ENCODE data around the gene ABCB9.
"Not testable (repeated sequence)": the region's sequence is repeated elsewhere in the genome, so short reads cannot be mapped to it uniquely, and the experiment has no call there.

The ABCB9 gene

DNA sequence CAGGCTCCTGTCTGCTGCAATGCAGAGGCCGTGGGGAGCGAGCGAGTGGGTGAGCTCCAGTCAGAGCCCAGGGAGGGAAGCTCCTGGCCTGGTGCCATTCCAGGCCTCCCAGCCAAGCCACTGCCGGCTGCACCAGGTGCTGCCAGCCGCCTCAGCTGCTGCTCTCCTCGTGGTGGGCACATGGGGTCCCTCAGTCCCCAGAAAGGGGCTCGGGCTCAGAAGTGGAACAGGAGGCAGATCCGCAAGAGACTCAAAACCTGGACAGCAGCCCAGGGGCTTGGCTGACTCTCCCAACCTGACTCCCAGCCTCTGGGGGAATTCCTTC lies 2.4 kb downstream of the ABCB9 start:
- DNase-seq (ENCODE audit: low spot score), result no peak

DNA sequence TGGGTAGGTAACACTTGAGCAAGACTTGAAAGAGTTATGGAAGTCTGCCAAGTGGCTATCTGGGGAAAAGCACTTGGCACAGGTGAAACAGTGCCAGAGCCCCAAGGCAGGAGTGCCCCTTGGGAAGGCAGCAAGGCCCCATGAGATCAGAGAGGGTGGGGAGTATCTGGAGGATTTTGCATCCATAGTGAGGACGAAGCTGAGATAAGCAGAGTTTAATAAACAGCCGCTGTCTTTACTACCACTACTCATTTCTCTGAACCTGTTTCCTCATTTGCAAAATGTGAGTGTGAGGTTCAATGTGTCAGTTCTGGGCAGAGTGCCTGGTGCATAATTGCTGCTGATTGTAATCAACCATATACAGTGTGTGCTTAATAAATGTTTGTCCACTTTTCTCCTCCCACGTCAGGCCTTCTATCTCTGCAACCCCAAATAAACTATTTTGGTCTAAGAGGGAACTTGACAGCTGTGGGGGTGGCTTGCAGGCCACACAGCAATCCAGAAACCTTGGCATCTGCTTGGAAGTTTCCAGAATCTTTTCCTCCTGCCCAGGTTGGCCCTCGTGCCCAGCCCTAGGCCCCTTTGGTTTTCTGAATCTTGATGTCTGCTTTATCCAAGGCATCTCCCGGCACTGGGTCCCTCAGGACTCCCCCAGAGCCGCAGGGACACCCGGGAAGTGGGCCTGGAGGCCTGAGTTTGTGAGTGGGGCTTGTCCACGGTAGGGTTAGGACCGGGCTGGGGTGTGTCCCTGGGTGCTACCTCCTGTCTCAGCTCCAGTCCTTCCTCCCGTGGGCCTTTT lies 4.5 kb downstream of the ABCB9 start:
- peak; percentile 77 for DNase-seq (ENCODE audit: low spot score)

DNA sequence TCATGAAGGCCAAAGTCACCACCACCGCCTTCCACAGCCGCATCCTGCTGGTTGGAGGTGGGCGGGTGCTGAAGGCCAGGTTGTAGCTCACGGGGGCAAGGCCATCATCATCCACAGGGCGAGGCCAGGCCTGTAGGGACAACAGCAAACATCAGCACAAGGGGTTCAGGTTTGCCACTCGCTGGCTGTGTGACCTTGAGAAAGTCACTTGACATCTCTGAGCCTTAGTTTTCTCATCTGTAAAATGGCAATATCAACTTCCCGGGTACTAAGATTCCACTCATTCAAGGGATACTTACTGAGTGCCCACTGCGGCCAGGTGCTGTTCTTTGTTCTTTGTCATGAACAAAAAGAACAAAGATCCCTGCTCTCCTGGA lies 6.1 kb downstream of the ABCB9 start:
- DNase-seq (ENCODE audit: low spot score), result no peak

GRCh38 chr12:122959566-122960192 lies 6.6 kb downstream of the ABCB9 start:
- DNase-seq (ENCODE audit: low spot score), result no peak

- DNase-seq (ENCODE audit: low spot score), result no peak
Observed at GRCh38 chr12:122958198-122958888, 7.9 kb downstream of the ABCB9 start.

DNA sequence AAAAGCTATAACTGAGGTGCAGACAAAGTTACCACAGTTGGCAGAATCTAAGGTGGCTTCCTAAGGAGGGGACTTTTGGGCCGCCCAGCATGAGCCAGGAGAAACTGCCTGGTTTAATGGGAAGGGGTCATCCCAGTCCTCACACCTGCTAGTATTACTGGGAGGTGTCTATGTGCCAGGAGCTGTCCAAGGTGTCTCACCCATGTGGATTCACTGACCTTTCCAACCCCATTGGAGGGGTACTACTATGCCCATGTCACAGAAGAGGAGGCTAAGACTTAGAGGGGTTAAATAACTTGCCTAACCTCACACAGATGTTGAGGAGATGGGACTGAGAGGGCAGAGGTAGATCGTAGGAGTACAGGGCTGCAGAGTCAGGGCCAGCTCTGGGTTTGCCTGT lies 10.2 kb downstream of the ABCB9 start:
- DNase-seq (ENCODE audit: low spot score), result no peak

- no peak for DNase-seq (ENCODE audit: low spot score)
Observed at GRCh38 chr12:122955156-122955555, 11.1 kb downstream of the ABCB9 start.

GRCh38 chr12:122951979-122952892 lies 14.0 kb downstream of the ABCB9 start:
- DNase-seq (ENCODE audit: low spot score), result peak; percentile 87

DNA sequence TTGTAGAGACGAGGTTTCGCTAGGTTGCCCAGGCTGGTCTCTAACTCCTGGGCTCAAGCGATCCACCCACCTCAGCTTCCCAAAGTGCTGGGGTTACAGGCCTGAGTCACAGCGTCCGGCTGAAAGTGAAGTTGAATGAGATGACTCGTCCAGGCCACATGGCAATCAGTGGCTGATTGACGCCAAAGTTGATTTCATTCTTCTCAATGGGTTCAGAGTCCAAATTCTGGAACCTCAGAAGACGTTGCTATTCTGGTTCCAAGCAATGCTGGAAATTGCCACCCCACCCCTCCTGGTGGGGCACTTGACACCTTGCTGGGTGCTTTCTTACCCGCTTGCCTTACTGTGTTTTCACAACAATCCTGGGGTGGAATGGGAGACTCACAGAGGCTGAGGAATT lies 14.9 kb downstream of the ABCB9 start:
- DNase-seq (ENCODE audit: low spot score), result peak; percentile 17

- no peak for DNase-seq (ENCODE audit: low spot score)
Observed at GRCh38 chr12:122949816-122950675, 16.2 kb downstream of the ABCB9 start.

GRCh38 chr12:122949405-122949804 lies 16.9 kb downstream of the ABCB9 start:
- no peak for DNase-seq (ENCODE audit: low spot score)

- DNase-seq (ENCODE audit: low spot score), result no peak
Observed at GRCh38 chr12:122948605-122949004, 17.7 kb downstream of the ABCB9 start.

DNA sequence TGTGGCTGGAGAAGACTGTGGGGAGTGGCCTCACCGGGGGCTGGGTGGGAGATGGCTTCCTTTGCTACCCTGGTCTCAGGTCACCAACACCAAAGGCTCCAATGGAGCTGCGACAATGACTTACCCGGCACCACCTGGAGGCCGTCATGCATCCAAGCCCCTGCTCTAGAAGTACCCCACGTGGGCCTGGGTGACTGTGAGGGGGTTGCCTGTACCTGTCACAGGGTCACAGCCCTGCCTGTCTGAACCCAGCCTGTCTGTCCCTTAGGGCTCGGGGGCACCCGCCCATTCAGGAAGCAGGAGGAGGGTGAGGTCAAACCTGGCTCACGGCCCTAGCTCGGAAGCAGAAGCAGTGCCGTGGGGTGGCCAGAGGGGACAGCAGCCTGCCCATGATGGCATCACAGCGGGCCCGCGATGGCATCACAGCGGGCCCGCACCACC lies 18.9 kb downstream of the ABCB9 start:
- DNase-seq (ENCODE audit: low spot score), result peak; percentile 55

DNA sequence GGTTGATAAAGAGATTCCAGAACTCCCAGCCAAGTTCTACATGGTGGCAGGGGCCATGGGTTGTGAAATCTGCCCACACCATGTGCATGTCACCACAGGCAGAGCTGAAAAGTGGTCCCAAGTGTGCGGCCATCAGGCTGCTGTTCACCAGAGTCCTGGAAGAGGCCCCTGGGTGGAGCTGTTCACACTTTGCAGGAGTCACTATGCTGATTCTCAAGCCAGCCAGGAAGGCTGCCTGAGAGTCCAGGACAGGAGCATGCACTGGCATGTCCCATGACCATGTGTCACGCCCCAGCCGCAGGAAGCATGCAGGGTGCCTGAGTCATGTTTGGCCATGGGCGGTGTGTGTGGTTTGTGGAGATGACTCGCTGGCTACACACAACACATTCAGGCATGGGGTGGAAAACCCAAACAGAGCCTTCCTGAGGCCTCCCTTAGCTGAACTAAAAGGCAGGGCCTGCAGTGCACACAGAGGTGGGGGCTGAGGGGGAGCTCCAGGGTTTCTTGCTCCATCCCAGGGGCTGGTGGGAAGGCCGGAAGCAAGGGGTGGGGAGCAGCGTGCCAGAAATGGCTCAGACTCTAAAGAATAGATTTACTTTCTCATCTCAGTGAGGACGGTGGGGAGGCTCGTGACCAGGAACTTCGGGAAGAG lies 19.4 kb downstream of the ABCB9 start:
- peak; percentile 93 for DNase-seq (ENCODE audit: low spot score)

DNA sequence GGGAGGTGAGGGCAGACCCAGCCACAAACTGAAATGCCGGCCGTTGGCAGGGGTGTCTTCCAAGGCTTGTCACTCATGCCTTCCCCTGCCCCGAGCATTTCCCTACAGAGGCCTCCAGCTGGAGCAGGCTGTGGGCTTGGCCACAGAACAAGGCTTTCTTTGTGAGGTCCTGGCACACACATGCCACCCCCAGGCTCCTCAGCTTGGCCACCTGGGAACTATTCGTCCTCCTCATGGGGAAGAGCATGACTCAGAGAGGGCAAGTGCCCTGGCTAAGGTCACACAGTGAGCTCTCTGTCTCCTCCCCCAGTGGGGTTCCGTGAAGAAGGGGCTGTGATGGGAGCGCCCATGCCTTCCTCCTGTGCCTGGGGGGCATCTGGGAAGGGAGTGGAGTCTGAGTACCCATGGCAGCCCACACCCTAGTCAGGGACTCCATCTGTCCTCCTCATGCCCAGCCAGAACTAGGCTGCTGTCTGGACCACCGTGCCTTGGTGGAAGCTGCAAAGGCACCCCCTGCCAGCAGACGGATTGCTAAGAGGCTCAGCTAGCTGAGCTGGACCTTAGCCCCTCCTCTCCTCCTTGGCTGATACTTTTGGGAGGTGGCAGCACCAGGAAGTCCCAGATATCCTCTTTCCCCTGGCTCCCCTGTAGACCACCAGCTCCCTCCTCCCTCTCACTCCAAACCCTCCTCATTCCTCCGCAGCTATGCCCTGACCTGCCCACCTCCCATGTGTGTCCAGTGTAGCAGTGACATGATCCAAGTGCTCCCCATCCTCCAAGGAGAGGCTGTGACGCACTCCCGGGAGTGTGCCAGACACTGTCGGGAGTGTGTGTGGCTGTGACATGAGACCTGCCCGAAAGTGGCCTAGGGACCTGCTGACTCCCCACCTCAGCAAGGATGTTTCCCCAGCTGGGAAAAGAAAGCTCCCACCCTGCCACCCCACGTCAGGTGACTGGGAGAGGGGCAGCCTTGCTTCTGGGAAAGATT lies 21.4 kb downstream of the ABCB9 start:
- DNase-seq (ENCODE audit: low spot score), result no peak

DNA sequence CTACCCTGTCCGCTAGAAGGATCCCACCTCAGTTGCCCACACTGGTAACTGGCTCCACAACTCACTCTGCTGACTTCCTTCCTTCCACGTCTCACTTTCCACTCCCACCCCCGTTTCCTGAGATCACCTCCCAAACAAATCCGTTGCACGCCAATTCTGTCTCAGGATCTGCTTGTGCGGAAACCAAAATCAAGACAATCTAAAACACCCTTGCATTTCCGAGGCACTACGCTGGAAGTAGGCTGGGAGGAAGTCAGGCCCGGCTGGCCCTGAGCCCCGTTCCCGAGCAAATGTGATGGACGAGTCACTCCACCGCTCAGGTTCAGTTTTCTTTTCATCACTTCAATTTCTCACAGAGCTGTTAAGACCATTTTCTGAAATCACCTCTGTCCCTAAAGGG lies 23.1 kb downstream of the ABCB9 start:
- no peak for DNase-seq (ENCODE audit: low spot score)

DNA sequence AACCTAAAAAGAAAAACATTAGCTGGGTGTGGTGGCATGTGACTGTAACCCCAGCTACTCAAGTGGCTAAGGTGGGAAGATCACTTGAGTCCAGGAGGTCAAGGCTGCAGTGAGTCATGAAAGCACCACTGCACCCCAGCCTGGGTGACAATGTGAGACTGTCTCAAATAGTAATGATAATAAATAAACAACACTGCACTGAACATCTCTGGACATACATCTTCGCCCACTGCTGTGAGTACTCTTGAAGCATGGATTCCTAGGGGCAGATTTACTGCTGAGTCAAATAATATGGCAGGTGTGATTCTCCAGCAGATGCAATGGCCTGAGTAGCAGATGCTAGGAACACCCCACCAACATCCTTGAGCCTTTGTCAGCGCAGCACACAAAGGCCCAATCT lies 23.6 kb downstream of the ABCB9 start:
- DNase-seq (ENCODE audit: low spot score), result peak; percentile 17

- DNase-seq (ENCODE audit: low spot score), result not testable (repeated sequence)
Observed at GRCh38 chr12:122941351-122941750, 24.9 kb downstream of the ABCB9 start.

DNA sequence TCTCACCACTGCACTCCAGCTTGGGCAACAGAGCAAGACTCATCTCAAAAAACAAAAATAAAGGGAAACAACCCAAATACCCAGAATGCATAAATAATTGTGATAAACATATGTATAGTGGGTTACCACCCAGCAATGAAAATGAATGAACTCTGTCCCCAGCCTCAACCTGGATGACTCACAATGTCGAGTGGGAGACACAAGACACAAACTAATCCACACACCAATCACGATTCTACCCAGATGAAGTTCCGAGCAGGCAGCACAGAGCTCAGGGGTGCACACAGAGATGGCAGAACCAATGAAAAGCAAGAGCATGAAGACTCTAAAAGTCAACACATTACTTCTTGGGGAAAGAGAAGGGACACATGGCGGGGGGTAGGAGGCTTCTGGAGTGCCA lies 27.1 kb downstream of the ABCB9 start:
- no peak for DNase-seq (ENCODE audit: low spot score)

All from hematopoietic multipotent progenitor cell treated with erythropoietin and hydrocortisone succinate and interleukin-3 and kit ligand, for 17 days (in vitro differentiated cells).